ENCODE results near the gene GHR.

The GHR gene

DNA sequence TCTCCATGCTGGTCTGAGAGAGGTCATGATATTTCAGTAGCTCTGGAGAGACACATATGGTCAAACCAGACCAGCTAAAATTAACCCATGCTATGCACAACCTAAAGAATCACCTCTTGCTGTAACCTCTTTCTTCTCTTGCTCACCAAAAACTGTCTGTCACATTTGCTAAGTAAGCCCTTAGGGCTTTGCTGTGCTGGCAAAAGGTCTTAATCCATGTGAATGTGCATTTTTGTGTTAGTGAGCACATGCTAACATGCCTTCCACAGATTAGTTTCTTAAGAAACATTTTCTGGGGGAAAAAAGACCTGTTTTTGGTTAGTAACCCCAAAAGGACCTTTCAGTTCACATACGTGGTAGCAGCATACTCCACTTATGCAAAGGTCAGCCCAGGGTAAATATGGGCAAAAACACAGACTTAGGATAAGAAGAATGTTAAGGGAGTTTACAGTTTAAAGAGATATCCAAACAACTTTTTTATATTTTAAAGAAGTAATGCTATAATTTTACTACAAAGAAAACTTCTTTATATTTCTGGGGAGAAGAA, 209.2 kb downstream of the GHR start:
- in situ Hi-C loops (cut with MboI; ENCODE audit: low pct_unique_long_range_greater_than_20kb, low sequenced_read_pairs, unreplicated experiment) = no loop called here
- peak; percentile 5 for DNase-seq (ENCODE audit: low spot score)
- TF ChIP-seq, protein P1, sequence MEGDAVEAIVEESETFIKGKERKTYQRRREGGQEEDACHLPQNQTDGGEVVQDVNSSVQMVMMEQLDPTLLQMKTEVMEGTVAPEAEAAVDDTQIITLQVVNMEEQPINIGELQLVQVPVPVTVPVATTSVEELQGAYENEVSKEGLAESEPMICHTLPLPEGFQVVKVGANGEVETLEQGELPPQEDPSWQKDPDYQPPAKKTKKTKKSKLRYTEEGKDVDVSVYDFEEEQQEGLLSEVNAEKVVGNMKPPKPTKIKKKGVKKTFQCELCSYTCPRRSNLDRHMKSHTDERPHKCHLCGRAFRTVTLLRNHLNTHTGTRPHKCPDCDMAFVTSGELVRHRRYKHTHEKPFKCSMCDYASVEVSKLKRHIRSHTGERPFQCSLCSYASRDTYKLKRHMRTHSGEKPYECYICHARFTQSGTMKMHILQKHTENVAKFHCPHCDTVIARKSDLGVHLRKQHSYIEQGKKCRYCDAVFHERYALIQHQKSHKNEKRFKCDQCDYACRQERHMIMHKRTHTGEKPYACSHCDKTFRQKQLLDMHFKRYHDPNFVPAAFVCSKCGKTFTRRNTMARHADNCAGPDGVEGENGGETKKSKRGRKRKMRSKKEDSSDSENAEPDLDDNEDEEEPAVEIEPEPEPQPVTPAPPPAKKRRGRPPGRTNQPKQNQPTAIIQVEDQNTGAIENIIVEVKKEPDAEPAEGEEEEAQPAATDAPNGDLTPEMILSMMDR (IDR thresholded peaks at IDR 0.05; ENCODE audit: extremely low read depth, insufficient read depth, missing control alignments) = no peak

DNA sequence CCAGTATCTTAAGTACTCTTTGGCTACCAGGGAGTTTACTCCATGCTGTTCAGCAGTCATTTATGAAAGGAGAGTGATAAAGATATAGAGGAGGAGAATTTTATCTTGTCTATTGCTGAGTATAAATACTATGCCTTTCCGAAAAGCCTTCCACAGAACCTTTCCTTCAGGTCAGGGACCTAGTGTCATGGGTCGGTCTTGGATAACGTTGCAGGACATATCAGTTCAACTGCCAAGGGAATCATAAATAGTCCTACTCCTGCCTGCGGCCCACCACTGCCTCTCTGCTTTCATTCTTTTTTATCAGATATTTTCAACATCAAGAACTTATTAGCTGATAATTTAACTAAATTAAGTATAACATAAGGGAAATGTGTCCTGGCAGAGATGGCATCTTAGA, 211.3 kb downstream of the GHR start:
- TF ChIP-seq, protein P1 (IDR thresholded peaks at IDR 0.05; ENCODE audit: extremely low read depth, insufficient read depth, missing control alignments) = no peak
- in situ Hi-C loops (cut with MboI; ENCODE audit: low pct_unique_long_range_greater_than_20kb, low sequenced_read_pairs, unreplicated experiment) = no loop called here
- DNase-seq (ENCODE audit: low spot score) = no peak

DNA sequence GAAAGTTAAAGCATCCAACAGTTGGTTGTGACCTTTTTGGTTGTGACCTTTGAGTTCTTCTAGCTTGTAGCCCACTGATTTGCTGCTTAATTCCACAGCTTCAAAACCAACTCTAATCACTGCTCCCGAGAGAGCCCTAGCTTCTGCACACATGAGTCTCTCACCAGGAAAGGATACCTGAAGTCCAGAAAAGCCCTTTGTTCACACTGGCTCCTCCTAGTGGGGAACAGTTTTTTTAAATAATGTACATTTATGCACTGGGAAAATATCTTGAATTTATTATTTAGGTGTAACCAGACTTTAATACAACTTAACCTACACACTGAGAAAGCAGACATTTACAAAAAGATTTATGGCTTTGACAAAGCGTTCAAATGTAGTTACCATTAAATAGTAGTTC, 213.2 kb downstream of the GHR start:
- in situ Hi-C loops (cut with MboI; ENCODE audit: low pct_unique_long_range_greater_than_20kb, low sequenced_read_pairs, unreplicated experiment) = no loop called here
- TF ChIP-seq, protein P1 (IDR thresholded peaks at IDR 0.05; ENCODE audit: extremely low read depth, insufficient read depth, missing control alignments) = peak; percentile 21
- no peak for DNase-seq (ENCODE audit: low spot score)

DNA sequence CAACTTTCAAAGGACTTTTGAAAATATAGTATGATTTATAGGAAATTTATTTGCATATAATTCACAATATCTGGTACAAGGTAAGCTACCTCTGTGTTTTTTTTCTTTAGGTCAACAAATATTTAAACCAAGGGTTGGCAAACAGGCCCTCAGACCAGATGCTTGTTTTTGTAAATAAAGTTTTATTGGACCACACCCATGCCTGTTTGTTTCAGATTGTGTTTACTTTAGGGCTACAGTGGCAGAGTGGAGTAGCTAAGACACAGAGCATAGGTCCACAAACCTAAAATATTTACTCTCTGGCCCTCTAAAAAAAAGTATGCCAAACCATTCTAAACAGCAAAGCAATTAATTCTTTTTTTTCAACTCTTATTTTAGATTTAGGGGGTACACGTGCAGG, 213.7 kb downstream of the GHR start:
- in situ Hi-C loops (cut with MboI; ENCODE audit: low pct_unique_long_range_greater_than_20kb, low sequenced_read_pairs, unreplicated experiment) = no loop called here
- TF ChIP-seq, protein P1 (IDR thresholded peaks at IDR 0.05; ENCODE audit: extremely low read depth, insufficient read depth, missing control alignments) = no peak

DNA sequence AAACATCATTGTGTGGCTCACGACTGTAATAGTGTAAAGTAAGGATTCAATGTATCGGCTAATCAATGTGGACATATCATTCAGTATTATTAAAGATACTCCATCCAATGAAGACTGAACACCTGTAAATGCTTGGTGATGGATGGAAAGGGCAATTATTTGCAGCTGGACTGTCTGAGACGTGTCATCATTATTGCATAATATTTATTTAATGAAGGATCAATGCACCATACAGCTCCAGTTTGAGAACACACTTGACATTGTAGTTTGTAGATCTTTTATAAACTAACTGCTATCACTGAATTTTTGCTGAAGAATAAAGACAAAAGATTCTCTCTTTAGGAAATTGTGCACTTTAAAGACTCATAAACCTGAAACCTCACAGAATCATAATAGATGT, 215.7 kb downstream of the GHR start:
- in situ Hi-C loops (cut with MboI; ENCODE audit: low pct_unique_long_range_greater_than_20kb, low sequenced_read_pairs, unreplicated experiment) = no loop called here
- TF ChIP-seq, protein P1 (IDR thresholded peaks at IDR 0.05; ENCODE audit: extremely low read depth, insufficient read depth, missing control alignments) = no peak
- no peak for DNase-seq (ENCODE audit: low spot score)

More for the DNA sequence above, 213.7 kb downstream of the GHR start:
- no peak for DNase-seq (ENCODE audit: low spot score)

DNA sequence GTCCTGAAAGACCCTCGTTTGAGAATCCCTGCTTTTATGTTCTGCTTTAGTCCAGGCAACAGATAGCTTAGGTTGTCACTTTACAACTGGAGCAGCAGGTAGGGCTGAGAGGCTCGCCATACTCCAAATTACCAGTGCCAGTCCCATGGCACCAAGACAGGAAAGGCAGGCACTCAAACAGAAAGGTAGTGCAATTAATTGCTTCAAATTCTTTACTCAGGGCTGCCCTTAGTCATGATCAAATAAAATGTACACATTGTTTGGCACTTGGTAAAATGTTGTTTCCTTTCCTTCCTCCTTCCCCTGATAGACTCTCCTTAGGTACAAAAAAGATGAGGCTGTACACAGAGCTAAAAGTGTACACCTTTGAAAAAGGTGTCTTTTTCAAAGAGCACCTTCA, 217.6 kb downstream of the GHR start:
- DNase-seq (ENCODE audit: low spot score) = no peak
- TF ChIP-seq, protein P1 (IDR thresholded peaks at IDR 0.05; ENCODE audit: extremely low read depth, insufficient read depth, missing control alignments) = no peak
- in situ Hi-C loops (cut with MboI; ENCODE audit: low pct_unique_long_range_greater_than_20kb, low sequenced_read_pairs, unreplicated experiment) = no loop called here

Data from GM13977 (cell line).